ENCODE results near the gene CARMIL1. TPM values are rescaled to one million over a fixed set of nuclear protein-coding genes. Genes with fewer than 3 reads are reported as not detected.

The CARMIL1 gene
- polyA plus RNA-seq, 2 donors, result 6.9 to 9.5 TPM

DNA sequence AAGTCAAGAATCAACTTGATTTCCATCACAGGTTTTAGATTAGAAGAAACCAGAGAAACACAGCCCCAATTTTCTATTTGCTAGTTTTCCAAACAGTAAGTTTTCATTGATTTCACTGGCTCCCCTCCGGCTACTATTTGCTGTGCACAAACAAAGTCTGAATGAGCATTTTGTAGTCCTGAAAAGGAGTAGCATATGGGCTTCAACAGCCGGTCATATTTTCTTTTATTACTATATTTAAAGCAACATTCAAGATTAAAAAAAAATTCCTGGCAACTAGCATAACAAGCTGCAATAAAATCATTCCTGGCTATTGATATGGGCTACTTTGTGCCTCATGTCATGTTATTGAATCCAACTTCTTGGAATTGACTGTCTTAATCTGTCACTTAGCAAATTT lies 48.3 kb downstream of the CARMIL1 start:
- Histone ChIP-seq H3K27me3 (ENCODE audit: control insufficient read depth in 1 of 2, insufficient read depth in 2 of 2, low read length in 2 of 2) (no peaks in the 10 kb centered on the region), H3K27ac (ENCODE audit: low read depth in 2 of 2, low read length in 1 of 2) (no peak overlapping the region), H3K4me1 (ENCODE audit: control insufficient read depth in 2 of 2, insufficient read depth in 2 of 2, low read length in 1 of 2) (peaks cover 0 to 9% of the 10 kb centered on the region in 2 donors), H3K36me3 (ENCODE audit: control insufficient read depth in 2 of 2, insufficient read depth in 2 of 2, low read length in 1 of 2) (no peaks in the 10 kb centered on the region), H3K9me3 (ENCODE audit: control insufficient read depth in 2 of 2, insufficient read depth in 1 of 2, low read depth in 1 of 2, low read length in 1 of 2) (no peaks in the 10 kb centered on the region), H3K4me3 (ENCODE audit: low read depth in 1 of 2, low read length in 2 of 2) (no peak overlapping the region)
- 45 to 82% methylated on average over 2 of the region's 2 CpGs for WGBS, 2 donors

DNA sequence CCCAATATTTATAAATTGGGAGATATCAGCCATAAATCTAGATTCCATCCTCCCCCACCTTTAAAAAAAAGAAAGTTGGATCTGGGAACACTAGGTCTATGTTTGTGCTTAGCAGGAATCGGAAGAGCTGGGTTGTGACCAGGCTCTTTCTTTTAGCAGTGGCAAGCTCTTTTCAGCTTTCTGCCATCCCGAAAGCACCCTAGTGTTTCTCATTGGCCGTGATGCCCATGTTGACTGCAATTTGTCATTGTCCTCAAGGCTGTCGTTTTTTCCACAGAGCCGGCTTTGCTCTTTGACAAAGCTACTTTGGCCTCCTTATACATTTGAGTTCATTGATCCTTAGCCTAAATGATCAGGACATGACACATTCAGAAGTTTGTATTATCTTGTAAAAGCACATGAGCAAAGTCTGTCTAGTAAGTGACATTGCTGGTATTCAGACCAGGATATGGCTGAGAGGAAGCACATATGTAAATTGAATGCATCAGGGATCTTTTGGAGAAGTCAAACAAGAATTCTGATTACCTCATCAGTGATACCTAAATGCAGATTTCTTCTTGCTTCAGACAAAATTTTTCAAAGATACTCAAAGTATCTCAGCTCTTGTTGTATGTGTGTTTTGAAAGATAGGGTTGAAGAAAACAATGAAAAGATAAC lies 50.1 kb downstream of the CARMIL1 start:
- 84 to 85% methylated on average over 5 of the region's 5 CpGs for WGBS, 2 donors
- no peaks in the 10 kb centered on the region for H3K27me3 ChIP-seq (ENCODE audit: control insufficient read depth in 1 of 2, insufficient read depth in 2 of 2, low read length in 2 of 2)
- H3K9me3 ChIP-seq (ENCODE audit: control insufficient read depth in 2 of 2, insufficient read depth in 1 of 2, low read depth in 1 of 2, low read length in 1 of 2), result no peaks in the 10 kb centered on the region
- H3K27ac ChIP-seq (ENCODE audit: low read depth in 2 of 2, low read length in 1 of 2), result no peak overlapping the region
- H3K4me1 ChIP-seq (ENCODE audit: control insufficient read depth in 2 of 2, insufficient read depth in 2 of 2, low read length in 1 of 2), result peaks cover 0 to 7% of the 10 kb centered on the region in 2 donors
- H3K36me3 ChIP-seq (ENCODE audit: control insufficient read depth in 2 of 2, insufficient read depth in 2 of 2, low read length in 1 of 2), result no peaks in the 10 kb centered on the region
- no peak overlapping the region for H3K4me3 ChIP-seq (ENCODE audit: low read depth in 1 of 2, low read length in 2 of 2)

DNA sequence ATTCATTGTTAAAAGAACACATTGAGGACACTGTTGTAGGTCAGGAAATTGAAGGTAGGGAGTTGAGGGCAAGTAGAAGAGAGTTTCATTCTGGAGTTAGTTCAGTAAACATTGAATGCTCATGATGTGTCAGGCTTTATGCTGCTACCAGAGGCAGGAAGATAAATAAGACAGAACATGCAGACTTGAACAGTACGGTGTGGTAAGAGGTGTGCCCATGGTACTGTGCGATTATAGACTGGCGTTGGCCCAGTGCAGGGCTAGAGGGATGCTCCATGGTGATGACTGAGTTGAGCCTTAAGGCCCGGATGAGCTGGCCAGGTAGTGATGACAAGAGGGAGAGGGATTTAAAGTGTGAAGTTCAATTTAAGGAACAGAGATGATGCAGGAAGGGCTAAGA lies 50.8 kb downstream of the CARMIL1 start:
- H3K27me3 ChIP-seq (ENCODE audit: control insufficient read depth in 1 of 2, insufficient read depth in 2 of 2, low read length in 2 of 2), result no peaks in the 10 kb centered on the region
- H3K9me3 ChIP-seq (ENCODE audit: control insufficient read depth in 2 of 2, insufficient read depth in 1 of 2, low read depth in 1 of 2, low read length in 1 of 2), result no peaks in the 10 kb centered on the region
- peaks cover 0 to 7% of the 10 kb centered on the region in 2 donors for H3K4me1 ChIP-seq (ENCODE audit: control insufficient read depth in 2 of 2, insufficient read depth in 2 of 2, low read length in 1 of 2)
- no peak overlapping the region for H3K4me3 ChIP-seq (ENCODE audit: low read depth in 1 of 2, low read length in 2 of 2)
- H3K27ac ChIP-seq (ENCODE audit: low read depth in 2 of 2, low read length in 1 of 2), result no peak overlapping the region
- no peaks in the 10 kb centered on the region for H3K36me3 ChIP-seq (ENCODE audit: control insufficient read depth in 2 of 2, insufficient read depth in 2 of 2, low read length in 1 of 2)
- WGBS, 2 donors, result 73 to 78% methylated on average over 4 of the region's 4 CpGs

DNA sequence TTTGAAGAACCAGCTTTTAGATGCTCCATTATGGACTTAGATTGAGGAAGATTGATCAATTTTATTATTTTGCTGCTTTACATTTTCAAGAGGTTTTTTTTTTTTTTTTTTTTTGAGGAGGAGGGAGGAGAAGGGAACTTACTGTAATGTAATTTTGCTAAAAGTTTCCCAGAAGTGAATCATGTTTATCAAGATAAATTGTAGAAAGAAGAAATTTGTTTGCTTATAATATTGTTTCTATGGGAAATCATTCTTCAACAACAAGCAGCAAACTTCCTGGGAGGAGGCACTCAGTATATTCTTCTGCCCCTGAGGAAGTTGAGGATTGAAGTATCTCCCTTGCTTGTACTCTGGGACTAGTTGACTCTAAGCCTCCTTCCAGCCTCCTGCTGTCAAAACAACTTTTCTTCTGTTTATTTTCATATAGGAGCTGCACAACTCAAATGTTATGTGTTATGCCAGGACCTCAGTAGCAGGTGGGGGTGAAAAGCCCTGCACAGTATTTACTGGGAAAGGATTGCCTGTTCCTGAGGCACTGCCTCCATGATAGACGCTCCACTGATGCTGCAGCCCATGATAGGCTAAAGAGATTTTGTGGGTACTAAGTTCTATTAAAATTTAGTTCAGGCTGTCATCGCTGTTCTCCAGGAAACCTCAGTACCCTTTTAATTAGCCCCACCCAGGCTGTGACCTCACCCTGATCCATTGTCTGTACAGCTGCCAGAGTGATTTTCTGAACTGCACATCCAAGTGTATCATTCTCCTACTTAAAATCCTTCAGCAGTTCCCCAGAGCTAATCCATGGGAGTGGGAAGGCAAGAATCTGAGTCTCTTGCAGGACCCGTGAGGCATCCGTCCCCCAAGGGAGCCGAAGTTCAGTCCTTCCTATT lies 51.9 kb downstream of the CARMIL1 start:
- no peaks in the 10 kb centered on the region for H3K36me3 ChIP-seq (ENCODE audit: control insufficient read depth in 2 of 2, insufficient read depth in 2 of 2, low read length in 1 of 2)
- 61 to 66% methylated on average over 5 of the region's 5 CpGs for WGBS, 2 donors
- no peaks in the 10 kb centered on the region for H3K9me3 ChIP-seq (ENCODE audit: control insufficient read depth in 2 of 2, insufficient read depth in 1 of 2, low read depth in 1 of 2, low read length in 1 of 2)
- H3K4me3 ChIP-seq (ENCODE audit: low read depth in 1 of 2, low read length in 2 of 2), result no peak overlapping the region
- H3K4me1 ChIP-seq (ENCODE audit: control insufficient read depth in 2 of 2, insufficient read depth in 2 of 2, low read length in 1 of 2), result peaks cover 0 to 7% of the 10 kb centered on the region in 2 donors
- no peaks in the 10 kb centered on the region for H3K27me3 ChIP-seq (ENCODE audit: control insufficient read depth in 1 of 2, insufficient read depth in 2 of 2, low read length in 2 of 2)
- no peak overlapping the region for H3K27ac ChIP-seq (ENCODE audit: low read depth in 2 of 2, low read length in 1 of 2)

DNA sequence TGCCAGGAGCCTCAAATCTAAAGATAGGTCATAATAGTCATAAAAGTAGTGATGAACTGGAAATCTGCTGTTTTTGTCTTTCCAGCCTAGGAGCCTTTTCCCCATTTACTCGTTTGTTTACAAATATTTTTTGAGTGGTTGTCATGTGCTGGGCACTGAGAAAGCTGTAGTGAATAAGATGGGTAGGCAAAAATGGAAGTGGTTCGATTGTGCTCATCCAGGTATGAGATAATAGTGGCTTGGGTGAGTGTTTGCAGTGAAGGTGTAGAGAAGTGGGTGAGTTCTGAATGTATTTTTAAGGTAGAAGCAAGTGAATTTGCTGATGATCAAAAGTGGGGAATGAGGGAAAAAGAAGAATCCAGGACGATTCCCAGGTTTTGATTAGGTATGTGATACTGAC lies 53.0 kb downstream of the CARMIL1 start:
- no peaks in the 10 kb centered on the region for H3K36me3 ChIP-seq (ENCODE audit: control insufficient read depth in 2 of 2, insufficient read depth in 2 of 2, low read length in 1 of 2)
- H3K4me3 ChIP-seq (ENCODE audit: low read depth in 1 of 2, low read length in 2 of 2), result no peak overlapping the region
- H3K27ac ChIP-seq (ENCODE audit: low read depth in 2 of 2, low read length in 1 of 2), result no peak overlapping the region
- H3K27me3 ChIP-seq (ENCODE audit: control insufficient read depth in 1 of 2, insufficient read depth in 2 of 2, low read length in 2 of 2), result no peaks in the 10 kb centered on the region
- H3K4me1 ChIP-seq (ENCODE audit: control insufficient read depth in 2 of 2, insufficient read depth in 2 of 2, low read length in 1 of 2), result peaks cover 0 to 7% of the 10 kb centered on the region in 2 donors
- WGBS, 2 donors, result 69 to 73% methylated on average over 3 of the region's 3 CpGs
- H3K9me3 ChIP-seq (ENCODE audit: control insufficient read depth in 2 of 2, insufficient read depth in 1 of 2, low read depth in 1 of 2, low read length in 1 of 2), result no peaks in the 10 kb centered on the region

DNA sequence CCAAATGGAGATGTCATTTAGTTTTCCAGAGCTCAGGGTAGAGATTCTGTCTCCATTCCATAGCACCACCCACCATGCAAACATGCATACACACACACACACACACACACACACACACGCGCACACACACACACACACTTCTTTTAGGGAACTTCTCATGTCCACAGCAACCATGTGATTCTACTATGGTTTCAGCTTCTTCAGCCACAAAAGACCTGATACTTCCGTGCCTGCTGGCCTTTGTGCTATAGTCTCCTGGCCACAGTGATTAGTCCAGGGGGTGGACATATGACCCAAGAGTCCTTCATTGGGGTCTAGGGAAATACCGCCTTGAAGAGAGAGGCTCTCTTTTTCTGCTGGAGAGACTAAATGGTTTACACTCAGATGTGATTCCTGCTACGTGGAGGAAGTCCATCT lies 53.5 kb downstream of the CARMIL1 start:
- 54 to 63% methylated on average over 5 of the region's 5 CpGs for WGBS, 2 donors
- Histone ChIP-seq H3K9me3 (ENCODE audit: control insufficient read depth in 2 of 2, insufficient read depth in 1 of 2, low read depth in 1 of 2, low read length in 1 of 2) (no peaks in the 10 kb centered on the region), H3K27ac (ENCODE audit: low read depth in 2 of 2, low read length in 1 of 2) (no peak overlapping the region), H3K4me1 (ENCODE audit: control insufficient read depth in 2 of 2, insufficient read depth in 2 of 2, low read length in 1 of 2) (peaks cover 0 to 7% of the 10 kb centered on the region in 2 donors), H3K36me3 (ENCODE audit: control insufficient read depth in 2 of 2, insufficient read depth in 2 of 2, low read length in 1 of 2) (no peaks in the 10 kb centered on the region), H3K27me3 (ENCODE audit: control insufficient read depth in 1 of 2, insufficient read depth in 2 of 2, low read length in 2 of 2) (no peaks in the 10 kb centered on the region), H3K4me3 (ENCODE audit: low read depth in 1 of 2, low read length in 2 of 2) (no peak overlapping the region)

DNA sequence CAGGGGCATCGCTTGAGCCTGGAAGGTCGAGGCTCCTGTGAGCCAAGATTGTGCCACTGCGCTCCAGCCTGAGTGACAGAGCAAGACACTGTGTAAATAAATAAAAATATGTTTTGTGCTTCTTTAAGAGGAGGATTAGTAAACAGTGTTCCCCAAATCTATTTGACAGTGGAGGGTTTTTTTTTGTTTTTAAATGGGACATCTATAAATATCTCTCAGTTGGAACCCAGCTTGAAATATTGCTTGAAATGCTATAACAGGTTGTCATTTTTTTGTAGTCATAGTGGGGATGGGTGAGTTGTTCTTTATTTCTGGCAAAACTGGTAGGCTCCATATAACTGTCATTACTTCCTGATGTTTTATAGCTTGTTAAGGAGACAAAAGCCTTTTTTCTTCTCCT lies 54.3 kb downstream of the CARMIL1 start:
- H3K9me3 ChIP-seq (ENCODE audit: control insufficient read depth in 2 of 2, insufficient read depth in 1 of 2, low read depth in 1 of 2, low read length in 1 of 2), result no peaks in the 10 kb centered on the region
- no peaks in the 10 kb centered on the region for H3K27me3 ChIP-seq (ENCODE audit: control insufficient read depth in 1 of 2, insufficient read depth in 2 of 2, low read length in 2 of 2)
- no peaks in the 10 kb centered on the region for H3K36me3 ChIP-seq (ENCODE audit: control insufficient read depth in 2 of 2, insufficient read depth in 2 of 2, low read length in 1 of 2)
- H3K4me1 ChIP-seq (ENCODE audit: control insufficient read depth in 2 of 2, insufficient read depth in 2 of 2, low read length in 1 of 2), result peaks cover 0 to 7% of the 10 kb centered on the region in 2 donors
- no peak overlapping the region for H3K27ac ChIP-seq (ENCODE audit: low read depth in 2 of 2, low read length in 1 of 2)
- 91 to 96% methylated on average over 3 of the region's 3 CpGs for WGBS, 2 donors
- H3K4me3 ChIP-seq (ENCODE audit: low read depth in 1 of 2, low read length in 2 of 2), result no peak overlapping the region

DNA sequence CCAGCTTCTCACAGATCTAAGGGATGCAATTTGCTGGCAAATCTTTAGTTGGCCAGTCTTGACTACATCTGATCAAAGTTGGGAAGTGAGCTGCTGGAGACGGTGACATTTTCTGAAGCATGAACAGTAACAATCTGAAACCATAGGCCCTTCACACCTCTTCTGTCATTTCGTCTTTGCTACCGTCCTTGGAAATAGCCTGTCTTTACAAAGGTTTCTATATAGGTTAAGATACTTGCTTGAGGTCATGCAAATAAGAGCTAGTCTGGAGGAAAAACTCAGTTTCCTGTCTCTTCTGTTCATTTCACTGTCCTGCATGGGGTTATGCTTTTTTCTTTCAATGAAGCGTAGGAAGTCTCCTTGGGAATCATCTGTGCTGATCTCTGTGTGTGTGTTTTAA lies 55.6 kb downstream of the CARMIL1 start:
- Histone ChIP-seq H3K27ac (ENCODE audit: low read depth in 2 of 2, low read length in 1 of 2) (no peak overlapping the region), H3K4me1 (ENCODE audit: control insufficient read depth in 2 of 2, insufficient read depth in 2 of 2, low read length in 1 of 2) (peaks cover 0 to 7% of the 10 kb centered on the region in 2 donors), H3K36me3 (ENCODE audit: control insufficient read depth in 2 of 2, insufficient read depth in 2 of 2, low read length in 1 of 2) (no peaks in the 10 kb centered on the region), H3K27me3 (ENCODE audit: control insufficient read depth in 1 of 2, insufficient read depth in 2 of 2, low read length in 2 of 2) (no peaks in the 10 kb centered on the region), H3K4me3 (ENCODE audit: low read depth in 1 of 2, low read length in 2 of 2) (no peak overlapping the region), H3K9me3 (ENCODE audit: control insufficient read depth in 2 of 2, insufficient read depth in 1 of 2, low read depth in 1 of 2, low read length in 1 of 2) (no peaks in the 10 kb centered on the region)
- WGBS, 2 donors, result 60 to 75% methylated on average over 4 of the region's 4 CpGs

DNA sequence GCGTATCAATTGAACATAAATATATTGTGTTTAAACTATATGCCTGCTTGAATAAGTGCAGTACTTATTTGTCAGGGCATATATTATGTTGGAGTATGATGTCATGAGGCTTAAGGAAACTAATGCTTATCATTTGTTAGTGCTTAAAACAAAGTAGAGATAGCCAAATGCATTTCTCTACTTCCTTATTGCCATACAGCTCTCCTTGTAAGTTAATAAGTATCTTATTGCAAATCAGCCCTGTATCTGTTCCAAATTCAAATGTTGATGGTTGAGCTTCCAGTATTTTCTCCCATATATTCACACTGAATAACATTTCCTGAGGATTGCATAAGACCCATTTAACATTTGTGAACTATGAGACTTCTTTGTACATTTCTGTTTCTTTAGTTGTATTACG lies 57.8 kb downstream of the CARMIL1 start:
- no peak overlapping the region for H3K27ac ChIP-seq (ENCODE audit: low read depth in 2 of 2, low read length in 1 of 2)
- no peak overlapping the region for H3K4me3 ChIP-seq (ENCODE audit: low read depth in 1 of 2, low read length in 2 of 2)
- 81 to 91% methylated on average over 2 of the region's 2 CpGs for WGBS, 2 donors
- no peaks in the 10 kb centered on the region for H3K27me3 ChIP-seq (ENCODE audit: control insufficient read depth in 1 of 2, insufficient read depth in 2 of 2, low read length in 2 of 2)
- no peaks in the 10 kb centered on the region for H3K36me3 ChIP-seq (ENCODE audit: control insufficient read depth in 2 of 2, insufficient read depth in 2 of 2, low read length in 1 of 2)
- H3K9me3 ChIP-seq (ENCODE audit: control insufficient read depth in 2 of 2, insufficient read depth in 1 of 2, low read depth in 1 of 2, low read length in 1 of 2), result no peaks in the 10 kb centered on the region
- H3K4me1 ChIP-seq (ENCODE audit: control insufficient read depth in 2 of 2, insufficient read depth in 2 of 2, low read length in 1 of 2), result no peaks in the 10 kb centered on the region

All from esophagus (tissue), 2 donors.